Activated T-cell treated with anti-CD3 and anti-CD28 coated beads, Interleukin-2, amount 50 U/mL, for 24 hours (primary cell): ENCODE data around the gene MPRIP.
"Not testable (repeated sequence)": the region's sequence is repeated elsewhere in the genome, so short reads cannot be mapped to it uniquely, and the experiment has no call there.

Source experiments
- DNase-seq: peaks from one replicate; pipeline ENCODE4 v3.0.0-alpha.2; 2020
- H3K27ac Mint-ChIP-seq: 2 replicates; pipeline ENCODE4 v1.8.0; 2020; ENCODE audit warnings: mild to moderate bottlenecking, mixed read lengths
- H3K27me3 Mint-ChIP-seq: 2 replicates; pipeline ENCODE4 v1.8.0; 2020; ENCODE audit warnings: mixed read lengths
- H3K36me3 Mint-ChIP-seq: 2 replicates; pipeline ENCODE4 v1.8.0; 2020; ENCODE audit warnings: low read depth, mixed read lengths
- H3K4me1 Mint-ChIP-seq: 2 replicates; pipeline ENCODE4 v1.8.0; 2020; ENCODE audit warnings: low read depth, mixed read lengths
- H3K4me3 Mint-ChIP-seq: 2 replicates; pipeline ENCODE4 v1.8.0; 2020; ENCODE audit warnings: mild to moderate bottlenecking, moderate library complexity, mixed read lengths
- H3K9me3 Mint-ChIP-seq: 2 replicates; pipeline ENCODE4 v1.8.0; 2020; ENCODE audit warnings: mixed read lengths

The MPRIP gene

DNA sequence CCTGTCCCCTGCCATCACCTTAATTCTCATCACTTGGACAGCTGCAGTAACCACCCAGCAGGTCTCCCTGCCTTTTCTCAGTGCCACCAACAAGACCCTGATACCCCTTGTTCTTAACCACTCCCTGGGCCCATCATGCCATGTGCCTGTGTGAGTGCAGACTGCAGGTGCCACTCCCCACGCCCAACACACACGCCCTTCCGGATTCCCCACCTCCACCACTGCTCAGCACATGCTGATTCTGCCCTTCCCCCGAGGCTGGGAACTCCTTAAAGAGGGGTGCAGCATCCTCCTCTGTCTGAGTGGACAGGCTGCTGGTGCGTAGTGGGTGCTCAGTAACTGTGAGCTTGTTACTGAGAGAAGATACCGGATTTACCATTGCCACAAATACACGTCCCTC lies 111.5 kb downstream of the MPRIP start:
- H3K4me3 Mint-ChIP-seq = no peak overlapping the region
- peaks cover 89% of the 10 kb centered on the region for H3K36me3 Mint-ChIP-seq
- no peaks in the 10 kb centered on the region for H3K27me3 Mint-ChIP-seq
- H3K9me3 Mint-ChIP-seq = no peaks in the 10 kb centered on the region
- DNase-seq = no peak
- peak overlapping the region; percentile 53 for H3K27ac Mint-ChIP-seq
- H3K4me1 Mint-ChIP-seq = peaks cover 53% of the 10 kb centered on the region

DNA sequence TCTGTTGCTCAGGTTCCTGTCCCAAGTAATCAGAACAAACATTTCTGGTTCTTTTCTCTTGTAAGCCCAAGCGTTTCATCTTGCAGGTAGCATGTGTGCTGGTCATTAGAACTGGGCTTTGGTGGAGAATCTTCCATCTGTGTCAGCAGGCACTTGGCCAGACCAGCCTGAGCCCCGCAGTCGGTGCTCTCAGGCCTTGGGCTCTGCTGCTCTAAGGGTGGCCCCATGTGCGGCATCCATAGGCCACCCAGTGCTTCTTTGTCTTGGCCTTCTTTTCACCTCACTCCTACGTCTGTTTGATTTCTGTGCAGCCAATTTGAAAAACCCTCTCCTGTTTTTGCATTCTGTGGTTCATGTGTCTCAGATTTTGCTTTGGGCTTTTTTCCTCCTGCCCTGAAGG lies 112.3 kb downstream of the MPRIP start:
- no peak for DNase-seq
- H3K4me1 Mint-ChIP-seq = peaks cover 53% of the 10 kb centered on the region
- no peaks in the 10 kb centered on the region for H3K9me3 Mint-ChIP-seq
- H3K4me3 Mint-ChIP-seq = no peak overlapping the region
- H3K36me3 Mint-ChIP-seq = peaks cover 93% of the 10 kb centered on the region
- peak overlapping the region; percentile 13 for H3K27ac Mint-ChIP-seq
- no peaks in the 10 kb centered on the region for H3K27me3 Mint-ChIP-seq

DNA sequence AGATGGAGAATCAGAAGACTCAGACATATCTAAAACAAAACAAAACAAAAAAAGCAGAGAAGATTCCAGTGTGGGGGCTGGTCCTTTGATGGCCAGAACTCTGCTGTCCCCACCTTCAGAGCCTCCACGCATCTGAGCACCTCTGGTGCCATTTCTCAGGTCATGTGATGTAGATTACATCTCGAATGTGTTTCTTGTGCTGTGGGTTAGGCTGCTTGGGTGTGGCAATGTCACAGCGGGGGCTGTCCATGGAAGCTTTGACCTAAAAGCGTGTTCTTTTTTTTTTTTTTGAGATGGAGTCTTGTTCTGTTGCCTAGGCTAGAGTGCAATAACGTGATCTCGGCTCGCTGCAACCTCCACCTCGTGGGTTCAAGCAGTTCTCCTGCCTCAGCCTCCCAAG lies 112.7 kb downstream of the MPRIP start:
- H3K4me3 Mint-ChIP-seq = no peak overlapping the region

DNA sequence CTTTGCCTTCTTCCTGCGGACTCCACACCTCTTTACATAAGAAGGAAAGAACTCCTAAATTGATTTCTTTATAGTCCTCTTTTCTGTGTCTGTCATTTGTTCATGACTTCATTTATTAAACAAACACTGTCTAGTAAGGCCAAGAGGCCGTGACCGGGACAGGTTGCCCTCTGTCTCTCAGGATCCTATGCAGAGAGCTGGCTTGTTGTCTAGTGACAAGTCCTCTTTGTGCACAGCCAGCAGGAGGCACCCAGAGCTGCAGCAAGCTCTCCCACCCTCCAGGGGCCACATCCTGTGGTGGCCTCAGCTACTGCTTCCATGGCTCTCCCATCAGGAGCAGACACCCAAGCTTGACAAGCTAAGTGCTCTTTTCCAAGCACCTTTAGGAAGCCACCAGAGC lies 113.3 kb downstream of the MPRIP start:
- no peak overlapping the region for H3K4me3 Mint-ChIP-seq
- H3K9me3 Mint-ChIP-seq = no peaks in the 10 kb centered on the region
- peaks cover 94% of the 10 kb centered on the region for H3K36me3 Mint-ChIP-seq
- no peaks in the 10 kb centered on the region for H3K27me3 Mint-ChIP-seq
- peak overlapping the region; percentile 13 for H3K27ac Mint-ChIP-seq
- DNase-seq = no peak
- peaks cover 44% of the 10 kb centered on the region for H3K4me1 Mint-ChIP-seq

More for the DNA sequence above, 112.7 kb downstream of the MPRIP start:
- H3K27me3 Mint-ChIP-seq = no peaks in the 10 kb centered on the region
- H3K36me3 Mint-ChIP-seq = peaks cover 94% of the 10 kb centered on the region
- H3K27ac Mint-ChIP-seq = peak overlapping the region; percentile 13
- H3K9me3 Mint-ChIP-seq = no peaks in the 10 kb centered on the region
- peaks cover 49% of the 10 kb centered on the region for H3K4me1 Mint-ChIP-seq
- no peak for DNase-seq

DNA sequence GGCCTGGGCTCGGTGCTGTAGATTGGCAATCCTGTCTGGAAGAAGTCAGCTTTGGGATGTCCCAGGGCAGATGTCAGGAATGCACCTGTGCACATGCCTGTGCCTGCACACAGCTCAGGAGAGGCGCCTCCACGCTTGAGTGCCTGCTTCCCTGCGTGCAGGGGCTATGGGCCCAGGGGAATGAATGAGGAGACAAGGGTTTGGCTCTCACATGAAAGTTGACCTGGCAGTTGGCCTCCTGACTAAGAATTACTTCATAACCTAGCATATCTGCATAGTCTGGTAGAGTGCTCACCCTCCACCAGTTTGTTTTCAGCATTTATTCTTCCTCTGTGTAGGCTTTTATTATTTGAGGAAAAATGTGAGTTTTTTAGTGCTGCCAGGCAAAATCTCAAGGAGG lies 113.8 kb downstream of the MPRIP start:
- no peak overlapping the region for H3K27ac Mint-ChIP-seq
- H3K4me3 Mint-ChIP-seq = no peak overlapping the region
- H3K9me3 Mint-ChIP-seq = no peaks in the 10 kb centered on the region
- peaks cover 40% of the 10 kb centered on the region for H3K4me1 Mint-ChIP-seq
- no peak for DNase-seq
- H3K36me3 Mint-ChIP-seq = peaks cover 96% of the 10 kb centered on the region
- no peaks in the 10 kb centered on the region for H3K27me3 Mint-ChIP-seq

DNA sequence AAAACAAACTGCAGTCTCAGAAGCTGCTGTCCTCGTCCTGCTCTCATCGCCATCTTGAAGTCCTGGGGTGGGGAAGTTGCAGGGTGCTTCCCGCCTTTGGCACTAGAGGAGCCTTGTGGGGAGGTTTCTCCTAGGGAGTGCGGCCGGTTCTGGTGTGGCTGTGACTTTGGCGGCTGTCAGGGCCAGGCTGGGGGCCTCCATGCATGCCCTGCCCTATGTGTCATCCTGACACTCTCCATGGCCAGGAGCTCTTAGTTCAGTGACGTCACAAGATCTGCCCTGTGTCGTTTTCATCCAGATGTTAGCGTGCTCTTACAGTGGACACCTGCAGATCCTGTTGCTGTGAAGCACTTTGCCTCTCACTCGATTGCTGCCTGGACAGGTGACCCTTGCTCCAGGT lies 114.3 kb downstream of the MPRIP start:
- DNase-seq = no peak
- Mint-ChIP-seq H3K4me3 (no peak overlapping the region), H3K27me3 (no peaks in the 10 kb centered on the region), H3K9me3 (no peaks in the 10 kb centered on the region), H3K4me1 (peaks cover 36% of the 10 kb centered on the region), H3K27ac (no peak overlapping the region), H3K36me3 (peaks cover 96% of the 10 kb centered on the region)

DNA sequence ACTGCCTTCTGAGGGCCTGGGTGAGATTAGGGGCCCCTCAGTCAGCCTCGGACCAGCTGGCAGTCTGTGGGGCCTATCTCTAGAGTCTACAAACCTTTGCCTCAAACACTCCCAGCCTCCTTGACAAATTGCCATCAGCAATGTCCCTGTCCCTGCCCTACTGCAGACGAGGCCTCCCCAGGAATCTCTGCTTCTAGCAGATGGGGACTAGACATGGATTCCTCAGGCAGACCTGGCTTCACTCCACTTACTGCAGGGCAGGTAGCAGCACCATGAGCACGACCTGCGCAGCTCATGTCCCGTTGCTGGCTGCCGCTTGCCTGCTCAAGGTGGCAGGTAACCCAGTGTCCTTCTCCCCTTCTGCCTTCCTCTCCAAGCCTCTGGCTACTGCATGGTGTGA lies 114.8 kb downstream of the MPRIP start:
- H3K9me3 Mint-ChIP-seq = no peaks in the 10 kb centered on the region
- H3K4me3 Mint-ChIP-seq = no peak overlapping the region
- H3K4me1 Mint-ChIP-seq = peaks cover 31% of the 10 kb centered on the region
- no peak overlapping the region for H3K27ac Mint-ChIP-seq
- H3K36me3 Mint-ChIP-seq = peaks cover 96% of the 10 kb centered on the region
- no peak for DNase-seq
- H3K27me3 Mint-ChIP-seq = no peaks in the 10 kb centered on the region

DNA sequence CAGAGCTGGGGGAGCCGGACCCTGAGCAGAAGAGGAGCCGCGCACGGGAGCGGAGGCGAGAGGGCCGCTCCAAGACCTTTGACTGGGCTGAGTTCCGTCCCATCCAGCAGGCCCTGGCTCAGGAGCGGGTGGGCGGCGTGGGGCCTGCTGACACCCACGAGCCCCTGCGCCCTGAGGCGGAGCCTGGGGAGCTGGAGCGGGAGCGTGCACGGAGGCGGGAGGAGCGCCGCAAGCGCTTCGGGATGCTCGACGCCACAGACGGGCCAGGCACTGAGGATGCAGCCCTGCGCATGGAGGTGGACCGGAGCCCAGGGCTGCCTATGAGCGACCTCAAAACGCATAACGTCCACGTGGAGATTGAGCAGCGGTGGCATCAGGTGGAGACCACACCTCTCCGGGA lies 116.2 kb downstream of the MPRIP start:
- H3K27ac Mint-ChIP-seq, H3K4me3 Mint-ChIP-seq, DNase-seq, H3K9me3 Mint-ChIP-seq, H3K27me3 Mint-ChIP-seq: not testable (repeated sequence)
- peaks cover 96% of the 10 kb centered on the region for H3K36me3 Mint-ChIP-seq
- H3K4me1 Mint-ChIP-seq = peaks cover 18% of the 10 kb centered on the region

DNA sequence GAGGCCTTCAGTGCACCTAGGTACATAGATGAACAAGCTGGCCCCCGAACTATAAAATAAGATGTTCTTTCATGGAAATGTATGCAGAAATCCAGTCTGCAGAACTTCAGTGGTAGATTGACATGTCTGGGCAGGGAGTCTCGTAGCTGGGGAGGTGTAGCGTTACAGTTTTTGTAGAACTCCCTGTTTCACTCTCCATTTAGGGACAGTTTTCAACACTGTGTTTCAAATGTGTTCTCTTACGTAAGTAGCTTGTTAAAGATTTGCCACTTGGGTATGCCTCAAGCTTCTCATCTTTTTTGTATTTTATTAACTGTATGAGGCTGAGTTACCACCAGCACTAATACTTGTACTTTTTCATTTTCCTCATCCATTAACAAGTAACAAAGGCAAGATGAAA lies 117.3 kb downstream of the MPRIP start:
- Mint-ChIP-seq H3K27ac (peak overlapping the region; percentile 29), H3K27me3 (no peaks in the 10 kb centered on the region), H3K4me3 (no peak overlapping the region), H3K9me3 (no peaks in the 10 kb centered on the region), H3K36me3 (peaks cover 96% of the 10 kb centered on the region), H3K4me1 (peaks cover 9% of the 10 kb centered on the region)
- no peak for DNase-seq

DNA sequence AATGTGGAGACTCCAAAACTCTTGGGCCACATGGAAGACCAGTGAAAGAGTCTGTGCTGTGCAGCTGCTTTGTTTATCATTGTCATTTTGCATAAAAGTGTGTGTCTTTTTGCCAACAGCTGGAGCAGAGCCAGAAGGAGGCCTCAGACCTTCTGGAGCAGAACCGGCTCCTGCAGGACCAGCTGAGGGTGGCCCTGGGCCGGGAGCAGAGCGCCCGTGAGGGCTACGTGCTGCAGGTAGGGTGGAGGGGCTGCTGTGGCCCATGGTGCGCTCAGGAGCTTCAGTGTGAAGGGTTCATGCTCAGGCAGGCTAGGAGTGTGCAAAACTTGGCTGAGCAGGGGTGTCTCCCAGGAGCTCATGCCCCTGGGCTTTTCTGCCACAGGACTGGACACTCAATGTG lies 118.9 kb downstream of the MPRIP start:
- peaks cover 96% of the 10 kb centered on the region for H3K36me3 Mint-ChIP-seq
- DNase-seq = no peak
- peak overlapping the region; percentile 29 for H3K27ac Mint-ChIP-seq

DNA sequence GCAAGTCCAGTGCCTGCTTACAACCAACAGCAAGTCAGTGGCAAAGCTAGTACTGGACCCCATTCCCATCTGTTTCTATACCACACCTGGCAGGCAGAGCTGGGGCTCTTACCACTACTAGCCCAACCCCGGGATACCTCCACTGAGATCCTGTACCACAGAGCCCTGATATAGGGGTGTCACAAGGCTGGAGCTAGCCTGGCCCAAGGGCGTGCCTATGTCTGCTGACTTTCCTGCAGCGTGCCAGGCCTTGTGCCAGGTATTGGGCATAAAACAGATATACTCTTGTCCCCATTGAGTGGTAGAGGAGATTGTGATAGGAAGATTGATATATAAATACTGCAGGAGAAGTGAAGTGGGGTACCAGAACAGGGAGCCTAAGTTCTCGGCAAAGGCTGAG lies 119.5 kb downstream of the MPRIP start:
- Mint-ChIP-seq H3K36me3 (peaks cover 94% of the 10 kb centered on the region), H3K9me3 (no peaks in the 10 kb centered on the region), H3K27ac (no peak overlapping the region), H3K4me1 (no peaks in the 10 kb centered on the region), H3K27me3 (no peaks in the 10 kb centered on the region), H3K4me3 (no peak overlapping the region)
- DNase-seq = no peak

More for the DNA sequence above, 118.9 kb downstream of the MPRIP start:
- Mint-ChIP-seq H3K27me3 (no peaks in the 10 kb centered on the region), H3K9me3 (no peaks in the 10 kb centered on the region), H3K4me1 (no peaks in the 10 kb centered on the region), H3K4me3 (no peak overlapping the region)

DNA sequence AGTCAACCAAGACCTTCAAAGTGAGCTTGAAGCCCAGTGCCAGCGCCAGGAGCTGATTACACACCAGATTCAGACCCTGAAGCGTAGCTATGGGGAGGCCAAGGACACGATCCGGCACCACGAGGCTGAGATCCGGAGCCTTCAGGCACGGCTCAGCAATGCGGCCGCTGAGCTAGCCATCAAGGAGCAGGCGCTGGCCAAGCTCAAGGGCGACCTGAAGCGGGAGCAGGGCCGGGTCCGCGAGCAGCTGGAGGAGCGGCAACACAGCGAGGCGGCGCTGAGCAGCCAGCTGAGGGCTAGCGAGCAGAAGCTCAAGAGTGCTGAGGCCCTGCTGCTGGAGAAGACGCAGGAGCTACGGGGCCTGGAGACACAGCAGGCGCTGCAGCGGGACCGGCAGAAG lies 121.9 kb downstream of the MPRIP start:
- Mint-ChIP-seq H3K27ac (no peak overlapping the region), H3K36me3 (peaks cover 96% of the 10 kb centered on the region), H3K9me3 (no peaks in the 10 kb centered on the region), H3K4me1 (peaks cover 10% of the 10 kb centered on the region), H3K27me3 (no peaks in the 10 kb centered on the region), H3K4me3 (no peak overlapping the region)
- DNase-seq = no peak

DNA sequence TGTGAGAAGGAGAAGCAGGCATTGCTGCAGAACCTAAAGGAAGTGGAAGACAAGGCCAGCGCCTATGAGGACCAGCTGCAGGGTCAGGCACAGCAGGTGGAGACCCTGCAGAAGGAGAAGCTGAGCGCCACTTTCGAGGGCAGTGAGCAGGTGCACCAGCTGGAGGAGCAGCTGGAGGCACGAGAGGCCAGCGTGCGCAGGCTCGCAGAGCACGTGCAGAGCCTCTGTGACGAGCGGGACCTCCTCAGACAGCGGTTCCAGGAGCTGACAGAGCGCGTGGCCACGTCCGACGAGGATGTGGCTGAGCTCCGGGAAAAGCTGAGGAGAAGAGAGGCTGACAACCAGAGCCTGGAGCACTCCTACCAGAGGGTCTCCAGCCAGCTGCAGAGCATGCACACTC lies 122.4 kb downstream of the MPRIP start:
- no peak overlapping the region for H3K27ac Mint-ChIP-seq
- peaks cover 15% of the 10 kb centered on the region for H3K4me1 Mint-ChIP-seq
- H3K9me3 Mint-ChIP-seq = no peaks in the 10 kb centered on the region
- H3K27me3 Mint-ChIP-seq = no peaks in the 10 kb centered on the region
- no peak overlapping the region for H3K4me3 Mint-ChIP-seq
- no peak for DNase-seq
- peaks cover 96% of the 10 kb centered on the region for H3K36me3 Mint-ChIP-seq

DNA sequence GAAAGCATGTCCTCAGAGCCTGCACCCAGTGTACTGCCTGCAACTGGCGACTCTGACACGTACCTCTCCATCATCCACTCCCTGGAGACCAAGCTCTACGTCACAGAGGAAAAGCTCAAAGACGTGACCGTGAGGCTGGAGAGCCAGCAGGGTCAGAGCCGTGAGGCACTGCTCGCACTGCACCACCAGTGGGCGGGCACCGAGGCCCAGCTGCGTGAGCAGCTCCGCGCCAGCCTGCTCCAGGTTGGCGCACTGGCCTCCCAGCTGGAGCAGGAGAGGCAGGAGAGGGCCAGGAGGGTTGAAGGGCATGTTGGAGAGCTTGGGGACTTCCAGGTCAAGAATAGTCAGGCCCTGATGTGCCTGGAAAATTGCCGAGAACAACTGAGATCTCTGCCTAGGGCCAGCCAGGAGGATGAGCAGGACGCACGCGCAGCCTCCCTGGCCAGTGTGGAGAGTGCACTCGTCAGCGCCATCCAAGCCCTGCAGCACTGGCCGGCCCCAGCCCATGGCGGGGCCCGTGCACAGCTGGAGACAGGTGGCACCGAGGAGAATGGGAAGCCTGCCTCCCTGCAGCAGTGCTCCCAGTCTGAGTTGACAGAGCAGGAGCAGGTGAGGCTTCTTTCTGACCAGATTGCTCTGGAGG lies 123.5 kb downstream of the MPRIP start:
- H3K4me1 Mint-ChIP-seq = peaks cover 25% of the 10 kb centered on the region
- H3K9me3 Mint-ChIP-seq = no peaks in the 10 kb centered on the region
- no peak for DNase-seq
- no peaks in the 10 kb centered on the region for H3K27me3 Mint-ChIP-seq
- H3K4me3 Mint-ChIP-seq = no peak overlapping the region
- no peak overlapping the region for H3K27ac Mint-ChIP-seq
- peaks cover 88% of the 10 kb centered on the region for H3K36me3 Mint-ChIP-seq

DNA sequence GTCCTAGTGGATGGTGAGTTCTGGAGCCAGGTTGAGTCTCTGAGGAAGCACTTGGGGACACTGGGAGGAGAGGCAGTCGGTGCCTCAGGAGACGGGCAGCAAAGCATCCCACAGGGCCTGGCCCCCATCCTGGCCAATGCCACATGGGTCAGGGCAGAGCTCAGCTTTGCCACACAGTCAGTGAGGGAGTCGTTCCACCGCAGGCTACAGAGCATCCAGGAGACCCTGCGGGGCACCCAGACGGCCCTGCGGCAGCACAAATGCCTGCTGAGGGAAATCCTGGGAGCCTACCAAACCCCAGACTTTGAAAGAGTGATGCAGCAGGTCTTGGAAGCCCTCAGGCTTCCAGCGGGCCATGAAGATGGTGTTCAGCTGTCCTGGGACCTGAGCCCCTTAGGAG lies 124.2 kb downstream of the MPRIP start:
- Mint-ChIP-seq H3K27me3 (no peaks in the 10 kb centered on the region), H3K9me3 (no peaks in the 10 kb centered on the region), H3K4me1 (peaks cover 32% of the 10 kb centered on the region), H3K36me3 (peaks cover 89% of the 10 kb centered on the region), H3K4me3 (no peak overlapping the region), H3K27ac (no peak overlapping the region)
- no peak for DNase-seq

DNA sequence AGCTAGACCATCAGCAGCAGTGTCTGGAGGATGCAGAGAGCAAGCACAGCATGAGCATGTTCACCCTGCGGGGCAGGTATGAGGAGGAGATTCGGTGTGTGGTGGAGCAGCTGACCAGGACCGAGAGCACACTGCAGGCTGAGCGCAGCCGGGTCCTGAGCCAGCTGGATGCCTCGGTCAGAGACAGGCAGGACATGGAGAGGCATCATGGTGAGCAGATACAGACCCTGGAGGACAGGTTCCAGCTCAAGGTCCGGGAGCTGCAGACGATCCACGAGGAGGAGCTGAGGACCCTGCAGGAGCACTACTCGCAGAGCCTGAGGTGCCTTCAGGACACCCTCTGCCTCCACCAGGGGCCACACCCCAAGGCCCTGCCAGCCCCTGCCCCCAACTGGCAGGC lies 125.1 kb downstream of the MPRIP start:
- Mint-ChIP-seq H3K4me3 (no peak overlapping the region), H3K27me3 (no peaks in the 10 kb centered on the region), H3K9me3 (no peaks in the 10 kb centered on the region), H3K4me1 (peaks cover 34% of the 10 kb centered on the region), H3K36me3 (peaks cover 89% of the 10 kb centered on the region), H3K27ac (peak overlapping the region; percentile 4)
- DNase-seq = no peak
